ENCODE measurements around the gene TIMP2. TPM values are rescaled to one million over a fixed set of nuclear protein-coding genes. Genes with fewer than 3 reads are reported as not detected.

TIMP2 gene
- total RNA-seq, 4 donors from 2014 or later: 52.9 to 133 (median 82.2) TPM

DNA sequence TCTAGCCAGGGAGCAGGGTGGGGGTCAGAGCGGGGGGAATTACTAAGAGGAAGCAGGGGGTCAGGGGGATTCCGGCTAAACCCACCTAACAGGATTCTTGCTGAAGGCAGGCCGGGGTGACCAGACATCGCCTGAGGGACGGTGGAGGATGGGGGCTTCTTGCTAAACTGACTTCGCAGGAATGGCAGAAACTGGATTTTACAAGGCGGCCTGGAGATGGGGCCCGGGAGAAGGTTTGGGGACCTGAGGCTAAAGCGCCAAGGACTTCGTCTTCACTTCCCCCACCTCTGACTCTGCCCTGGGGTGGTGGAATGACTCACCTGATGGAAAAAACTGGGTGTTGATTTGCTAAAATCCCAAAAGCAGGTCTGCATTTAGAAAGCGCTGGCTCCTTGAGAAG, 31.1 kb upstream of the TIMP2 start:
- intact Hi-C loops (cut with DNase I): no loop called here
- TF ChIP-seq, protein P1, sequence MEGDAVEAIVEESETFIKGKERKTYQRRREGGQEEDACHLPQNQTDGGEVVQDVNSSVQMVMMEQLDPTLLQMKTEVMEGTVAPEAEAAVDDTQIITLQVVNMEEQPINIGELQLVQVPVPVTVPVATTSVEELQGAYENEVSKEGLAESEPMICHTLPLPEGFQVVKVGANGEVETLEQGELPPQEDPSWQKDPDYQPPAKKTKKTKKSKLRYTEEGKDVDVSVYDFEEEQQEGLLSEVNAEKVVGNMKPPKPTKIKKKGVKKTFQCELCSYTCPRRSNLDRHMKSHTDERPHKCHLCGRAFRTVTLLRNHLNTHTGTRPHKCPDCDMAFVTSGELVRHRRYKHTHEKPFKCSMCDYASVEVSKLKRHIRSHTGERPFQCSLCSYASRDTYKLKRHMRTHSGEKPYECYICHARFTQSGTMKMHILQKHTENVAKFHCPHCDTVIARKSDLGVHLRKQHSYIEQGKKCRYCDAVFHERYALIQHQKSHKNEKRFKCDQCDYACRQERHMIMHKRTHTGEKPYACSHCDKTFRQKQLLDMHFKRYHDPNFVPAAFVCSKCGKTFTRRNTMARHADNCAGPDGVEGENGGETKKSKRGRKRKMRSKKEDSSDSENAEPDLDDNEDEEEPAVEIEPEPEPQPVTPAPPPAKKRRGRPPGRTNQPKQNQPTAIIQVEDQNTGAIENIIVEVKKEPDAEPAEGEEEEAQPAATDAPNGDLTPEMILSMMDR (IDR thresholded peaks at IDR 0.05): no peak
- no peak for TF ChIP-seq POLR2A (IDR thresholded peaks at IDR 0.05)
- no peak for DNase-seq
- Histone ChIP-seq H3K9me3 (no peaks in the 10 kb centered on the region), H3K27me3 (no peaks in the 10 kb centered on the region), H3K36me3 (no peaks in the 10 kb centered on the region), H3K27ac (no peak overlapping the region), H3K4me1 (peaks cover 9 to 13% of the 10 kb centered on the region in 2 donors), H3K4me3 (replicated peaks in 1 of 3) (no peak overlapping the region)
- 86% methylated on average over 11 of the region's 11 CpGs for WGBS, 2 donors

DNA sequence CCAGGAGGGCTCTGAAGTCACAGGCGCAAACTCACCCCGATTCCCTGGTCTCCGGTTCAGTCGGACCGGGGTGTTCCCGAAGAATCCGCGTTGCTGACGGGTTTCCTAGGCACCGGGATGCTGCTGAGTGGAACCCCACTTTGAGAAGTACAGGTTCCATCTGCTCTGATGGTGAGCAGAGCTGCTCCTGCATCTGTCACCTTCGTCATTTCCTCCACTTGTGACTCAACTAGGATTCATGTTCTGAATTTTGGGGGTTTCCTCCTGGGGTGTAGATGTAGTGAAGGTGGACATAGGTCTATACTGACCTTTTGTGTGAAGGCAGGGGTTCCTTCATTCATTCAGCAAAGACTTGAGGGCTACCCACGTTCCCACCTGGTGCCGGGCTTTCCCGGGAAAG, 29.5 kb upstream of the TIMP2 start:
- Histone ChIP-seq H3K4me1 (peaks cover 9 to 13% of the 10 kb centered on the region in 2 donors), H3K36me3 (no peaks in the 10 kb centered on the region), H3K27me3 (no peaks in the 10 kb centered on the region), H3K9me3 (no peaks in the 10 kb centered on the region), H3K27ac (no peak overlapping the region), H3K4me3 (replicated peaks in 1 of 3) (no peak overlapping the region)
- intact Hi-C loops (cut with DNase I): no loop called here
- WGBS, 2 donors: 82 to 95% methylated on average over 5 to 14 of the region's 14 CpGs
- DNase-seq: no peak
- TF ChIP-seq POLR2A (IDR thresholded peaks at IDR 0.05): no peak
- TF ChIP-seq, protein P1 (IDR thresholded peaks at IDR 0.05): no peak

DNA sequence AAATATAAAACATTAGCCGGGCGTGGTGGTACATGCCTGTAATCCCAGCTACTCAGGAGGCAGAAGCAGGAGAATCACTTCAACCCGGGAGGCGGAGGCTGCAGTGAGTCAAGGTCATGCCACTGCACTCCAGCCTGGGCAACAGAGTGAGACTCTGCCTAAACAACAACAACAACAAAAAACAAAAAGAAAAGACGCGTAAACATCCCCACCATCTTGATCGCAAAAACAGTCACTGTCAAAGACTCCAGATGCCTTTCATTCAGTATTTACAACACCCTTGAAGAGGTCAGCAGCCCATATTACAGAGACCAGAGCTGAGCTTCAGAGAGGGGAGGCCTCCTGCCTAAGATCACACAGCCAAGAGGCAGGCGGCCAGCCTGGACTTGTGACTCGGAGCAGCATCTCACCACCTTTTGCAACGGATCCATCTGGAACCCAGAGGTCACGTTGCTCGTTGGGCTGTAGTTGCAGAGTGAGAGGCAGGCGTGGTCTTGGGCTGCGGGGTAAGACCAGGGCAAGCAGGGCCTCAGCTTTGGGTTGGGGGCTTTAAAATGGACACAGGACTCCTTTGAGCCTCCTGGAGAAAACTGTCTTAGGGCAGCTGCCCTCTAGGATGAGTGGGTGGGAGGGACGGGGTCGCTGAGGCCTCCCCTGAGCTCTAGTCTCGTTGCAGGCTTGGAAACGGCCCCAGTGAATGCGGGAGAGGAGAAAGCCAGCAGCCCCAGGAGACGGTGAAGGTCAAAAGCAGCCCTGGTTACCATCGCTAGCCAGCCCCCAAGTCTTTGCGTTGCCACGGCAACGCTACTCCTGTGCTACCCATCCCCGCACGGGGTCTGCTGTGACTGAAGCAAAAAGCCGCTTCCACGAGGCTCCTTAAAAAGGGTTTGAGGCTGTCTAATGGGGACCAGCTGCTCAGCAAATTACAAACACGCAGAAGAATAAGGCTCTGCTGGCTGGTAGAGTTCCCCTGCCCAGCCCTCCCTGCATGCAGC, 28.5 kb upstream of the TIMP2 start:
- Histone ChIP-seq H3K4me3 (replicated peaks in 1 of 3) (no peak overlapping the region), H3K27me3 (no peaks in the 10 kb centered on the region), H3K36me3 (no peaks in the 10 kb centered on the region), H3K9me3 (no peaks in the 10 kb centered on the region), H3K27ac (no peak overlapping the region), H3K4me1 (peaks cover 9 to 13% of the 10 kb centered on the region in 2 donors)
- intact Hi-C loops (cut with DNase I): no loop called here
- no peak for DNase-seq
- no peak for TF ChIP-seq POLR2A (IDR thresholded peaks at IDR 0.05)
- TF ChIP-seq, protein P1 (IDR thresholded peaks at IDR 0.05): no peak
- 80 to 84% methylated on average over 26 to 28 of the region's 29 CpGs for WGBS, 2 donors

- Histone ChIP-seq H3K36me3 (no peaks in the 10 kb centered on the region), H3K27me3 (no peaks in the 10 kb centered on the region), H3K27ac (peak overlapping the region in 2 of 3 donors; percentile 52 to 56), H3K4me3 (replicated peaks in 1 of 3) (no peak overlapping the region), H3K9me3 (no peaks in the 10 kb centered on the region), H3K4me1 (peaks cover 12 to 15% of the 10 kb centered on the region in 2 donors)
- no peak for DNase-seq
- 86 to 88% methylated on average over 6 to 8 of the region's 10 CpGs for WGBS, 2 donors
- TF ChIP-seq, protein P1 (IDR thresholded peaks at IDR 0.05): no peak
- no peak for TF ChIP-seq POLR2A (IDR thresholded peaks at IDR 0.05)
- intact Hi-C loops (cut with DNase I): no loop called here
These were observed 27.5 kb upstream of the TIMP2 start for GRCh38 chr17:78952706-78953105.

DNA sequence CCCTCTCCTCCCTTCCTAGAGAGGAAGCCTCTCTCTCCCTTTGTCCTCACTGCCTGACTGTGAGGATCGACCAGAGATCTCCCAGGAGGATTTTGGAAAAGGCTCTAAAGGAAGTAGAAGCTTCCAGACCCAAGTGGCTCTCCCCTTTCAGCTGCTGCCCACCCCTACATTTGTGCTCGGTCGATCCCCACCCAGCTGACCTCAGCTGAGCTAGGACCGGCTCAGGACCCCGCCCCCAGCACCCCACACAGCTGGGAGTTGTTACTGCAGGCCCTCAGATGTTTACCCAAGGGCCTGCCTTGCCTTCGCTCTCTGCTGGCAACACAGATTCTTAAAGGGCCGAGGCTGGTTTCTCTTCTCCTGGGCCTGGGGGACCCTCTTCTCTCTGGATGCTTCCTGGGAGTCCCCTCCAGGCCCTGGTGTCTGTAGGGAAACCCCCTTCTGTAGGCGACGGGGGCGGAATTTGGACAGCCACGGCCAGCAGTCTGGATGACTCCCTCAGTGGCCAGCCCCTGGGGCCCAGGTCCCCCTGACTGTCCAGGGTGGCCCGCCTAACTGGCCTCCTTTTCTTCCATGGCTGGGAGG, 26.9 kb upstream of the TIMP2 start:
- TF ChIP-seq POLR2A (IDR thresholded peaks at IDR 0.05): no peak
- TF ChIP-seq, protein P1 (IDR thresholded peaks at IDR 0.05): no peak
- Histone ChIP-seq H3K36me3 (no peaks in the 10 kb centered on the region), H3K4me1 (peaks cover 17 to 20% of the 10 kb centered on the region in 2 donors), H3K4me3 (replicated peaks in 1 of 3) (no peak overlapping the region), H3K9me3 (no peaks in the 10 kb centered on the region), H3K27ac (peak overlapping the region in 2 of 3 donors; percentile 52 to 56), H3K27me3 (no peaks in the 10 kb centered on the region)
- peak; percentile 62 to 69 for DNase-seq
- intact Hi-C loops (cut with DNase I): no loop called here
- WGBS, 2 donors: 19 to 26% methylated on average over 8 to 9 of the region's 12 CpGs
